GM19452 (cell line): Measurements from ENCODE around the gene NAGA.
"Not testable (repeated sequence)": the region's sequence is repeated elsewhere in the genome, so short reads cannot be mapped to it uniquely, and the experiment has no call there.

Source experiments
- ATAC-seq: cut with Tn5 transposase; IDR thresholded peaks from one replicate; pipeline ENCODE4 v1.9.1; 2021; ENCODE audit not compliant: unreplicated experiment

Gene NAGA

GRCh38 chr22:42076764-42077485, 6.3 kb upstream of the NAGA start:
- ATAC-seq, result no peak

- no peak for ATAC-seq
Observed at GRCh38 chr22:42074846-42075676, 4.4 kb upstream of the NAGA start.

DNA sequence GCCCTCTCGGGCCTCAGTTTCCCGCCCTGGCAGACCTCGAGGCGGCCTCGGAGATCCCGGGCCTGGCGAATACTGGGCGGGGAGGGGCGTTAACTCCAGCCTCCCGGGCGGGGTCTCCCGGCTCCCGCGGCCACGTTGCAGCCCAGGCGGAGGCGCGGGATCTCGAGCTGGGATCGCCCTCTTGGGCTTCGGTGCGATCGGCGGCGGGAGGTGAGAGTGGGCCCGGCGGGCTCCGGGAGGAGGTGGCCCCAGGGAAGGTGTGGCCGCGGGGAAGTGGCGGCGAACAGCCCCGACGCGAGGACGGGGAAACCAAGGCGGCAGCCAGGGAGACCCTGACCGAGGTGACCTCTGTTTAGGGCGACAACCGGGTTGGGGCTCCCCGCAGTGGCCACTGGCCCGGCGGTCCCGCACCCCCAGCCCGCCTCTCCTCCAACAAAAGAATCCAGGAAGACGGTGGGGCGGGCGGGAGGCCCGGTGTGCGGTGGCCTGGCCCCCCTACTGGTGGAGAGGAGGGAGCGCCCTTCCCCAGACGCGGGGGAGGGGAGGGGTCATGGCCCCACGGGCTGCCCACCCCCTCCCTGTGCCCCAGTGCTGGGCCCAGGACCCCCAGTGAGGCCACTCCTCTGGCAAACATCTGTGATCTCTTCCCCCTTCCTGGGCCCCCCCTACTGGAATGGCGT, 3.7 kb upstream of the NAGA start, which contains the start of gene PHETA2:
Gene PHETA2 (plus strand): TSS at position 117 of the 680 bp plus-strand sequence. CDS start 3,046 bp downstream, outside the sequence.
- no peak for ATAC-seq

DNA sequence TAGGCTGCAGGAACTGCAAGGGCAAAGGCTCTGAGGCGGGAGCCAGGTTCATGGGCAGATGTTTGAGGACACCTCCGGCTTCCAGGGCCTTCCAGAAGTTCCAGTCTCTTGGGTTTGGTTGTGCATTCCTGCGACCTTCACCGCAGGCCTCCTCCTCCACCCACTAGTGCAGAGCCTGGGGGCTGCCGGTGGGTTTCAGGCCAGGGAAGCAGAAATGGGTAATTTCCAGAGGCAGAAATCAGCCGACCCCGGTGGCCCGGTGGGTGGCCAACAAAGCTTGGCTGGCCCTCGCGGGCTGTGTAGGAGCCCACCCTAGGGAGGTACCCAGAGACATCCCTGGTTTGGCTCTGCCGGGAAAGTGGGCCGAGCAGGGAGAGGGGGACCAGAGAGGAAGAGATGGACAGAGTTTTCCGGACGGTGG, 3.0 kb upstream of the NAGA start:
- no peak for ATAC-seq

DNA sequence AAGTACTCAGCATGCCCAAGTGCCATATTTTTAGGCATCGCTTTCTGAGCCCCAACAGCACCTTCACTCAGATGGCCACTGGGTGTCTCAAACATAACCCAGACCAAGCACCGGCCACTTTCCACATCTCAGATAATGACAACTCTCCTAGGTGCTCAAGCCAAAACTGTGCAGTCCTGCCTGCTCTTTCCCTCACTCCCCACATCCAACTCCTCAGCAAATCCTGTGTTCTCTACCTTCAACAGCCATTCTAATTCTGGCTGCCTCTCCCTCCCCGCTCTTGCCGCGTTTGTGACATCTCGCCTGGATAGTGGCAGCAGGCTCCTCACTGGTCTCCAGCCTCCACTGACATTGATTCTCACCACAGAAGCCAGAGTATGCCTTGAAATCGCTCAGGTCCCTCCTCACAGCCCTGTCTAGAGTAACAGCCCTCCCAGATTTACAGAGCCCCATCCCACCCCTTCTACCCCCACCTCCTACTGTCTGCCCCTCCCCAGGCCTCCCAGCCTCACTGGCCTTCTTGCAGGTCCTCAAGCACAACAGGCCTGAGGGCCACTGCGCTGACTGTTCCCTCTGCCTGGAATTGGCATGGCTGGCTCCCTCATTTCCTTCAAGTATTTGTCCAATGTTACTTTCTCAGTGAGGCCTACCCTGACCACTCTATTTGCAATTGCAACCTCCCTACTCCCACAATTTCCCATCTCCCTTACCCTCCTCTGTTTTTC, 2.2 kb upstream of the NAGA start:
- no peak for ATAC-seq

DNA sequence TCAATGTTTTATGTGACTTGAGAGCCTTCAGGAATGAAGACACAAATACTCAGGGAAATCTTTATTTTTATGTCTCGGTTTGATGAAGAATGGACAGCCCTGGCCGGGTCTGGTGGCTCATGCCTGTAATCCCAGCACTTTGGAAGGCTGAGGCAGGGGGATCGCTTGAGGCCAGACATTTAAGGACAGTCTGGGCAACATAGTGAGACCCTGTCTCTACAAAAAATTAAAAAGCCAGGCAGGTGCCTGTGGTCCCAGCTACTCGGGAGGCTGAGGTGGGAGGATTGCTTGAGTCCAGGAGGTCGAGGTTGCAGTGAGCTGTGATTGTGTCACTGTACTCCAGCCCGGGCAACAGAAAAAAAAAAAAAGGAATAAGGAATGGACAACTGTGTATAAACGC, 896 bp upstream of the NAGA start:
- not testable (repeated sequence) for ATAC-seq

DNA sequence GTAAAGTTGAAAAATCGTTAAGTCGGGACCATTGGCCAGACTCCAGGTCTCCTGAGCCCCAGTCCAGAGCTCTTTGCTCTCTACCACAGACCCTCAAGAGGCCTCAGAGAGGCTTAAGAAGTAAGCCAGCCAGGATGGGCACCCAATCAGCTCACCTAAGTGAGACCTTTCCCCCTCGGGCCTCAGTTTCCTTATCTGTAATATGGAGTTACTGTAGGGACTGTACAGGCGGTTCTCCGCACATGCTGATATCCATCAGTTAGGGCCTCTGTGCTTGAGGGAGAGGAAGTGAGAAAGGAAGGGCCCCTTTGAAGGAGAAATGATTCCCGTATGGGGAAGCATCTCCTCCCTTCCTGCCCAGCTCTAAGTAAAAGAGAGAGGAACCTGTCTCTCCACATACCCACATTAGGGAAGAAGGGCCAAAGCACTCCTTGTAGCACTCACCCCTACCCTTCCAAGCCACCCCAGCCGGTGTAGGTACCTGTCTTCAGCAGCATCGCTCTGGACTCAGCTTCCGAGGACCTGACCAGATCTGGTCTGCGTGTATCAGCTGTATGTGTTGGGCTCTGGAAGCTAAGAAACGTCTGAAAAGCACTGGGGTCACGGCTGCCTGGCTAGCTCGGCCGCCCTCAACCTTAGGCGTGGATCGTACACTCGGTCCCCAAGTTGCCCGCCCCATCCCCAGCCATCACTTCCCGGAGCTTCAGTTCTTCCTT, 653 bp downstream of the NAGA start:
- ATAC-seq, result peak; percentile 21

GRCh38 chr22:42068291-42068690, 2.3 kb downstream of the NAGA start:
- ATAC-seq, result no peak

- no peak for ATAC-seq
Observed at GRCh38 chr22:42067671-42068251, 2.9 kb downstream of the NAGA start.

DNA sequence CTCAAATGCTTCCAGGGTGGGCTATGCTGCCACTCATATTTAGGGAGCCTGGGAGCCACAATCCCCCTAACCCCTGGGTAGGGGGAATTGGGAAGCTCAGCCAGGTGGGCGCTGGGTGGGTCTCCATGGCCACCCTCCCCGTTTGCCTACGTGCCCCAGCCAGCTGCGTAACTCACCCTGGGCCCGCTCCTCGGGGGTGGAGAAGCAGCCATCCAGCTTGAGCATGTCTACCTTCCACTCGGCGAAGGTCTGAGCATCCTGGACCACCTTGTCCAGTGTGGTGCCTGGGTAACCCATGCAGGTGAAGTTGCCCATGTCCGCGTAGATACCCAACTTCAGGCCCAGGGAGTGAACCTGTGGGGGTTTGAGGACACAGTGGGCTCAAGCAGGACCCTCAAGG, 3.7 kb downstream of the NAGA start:
- ATAC-seq, result no peak

DNA sequence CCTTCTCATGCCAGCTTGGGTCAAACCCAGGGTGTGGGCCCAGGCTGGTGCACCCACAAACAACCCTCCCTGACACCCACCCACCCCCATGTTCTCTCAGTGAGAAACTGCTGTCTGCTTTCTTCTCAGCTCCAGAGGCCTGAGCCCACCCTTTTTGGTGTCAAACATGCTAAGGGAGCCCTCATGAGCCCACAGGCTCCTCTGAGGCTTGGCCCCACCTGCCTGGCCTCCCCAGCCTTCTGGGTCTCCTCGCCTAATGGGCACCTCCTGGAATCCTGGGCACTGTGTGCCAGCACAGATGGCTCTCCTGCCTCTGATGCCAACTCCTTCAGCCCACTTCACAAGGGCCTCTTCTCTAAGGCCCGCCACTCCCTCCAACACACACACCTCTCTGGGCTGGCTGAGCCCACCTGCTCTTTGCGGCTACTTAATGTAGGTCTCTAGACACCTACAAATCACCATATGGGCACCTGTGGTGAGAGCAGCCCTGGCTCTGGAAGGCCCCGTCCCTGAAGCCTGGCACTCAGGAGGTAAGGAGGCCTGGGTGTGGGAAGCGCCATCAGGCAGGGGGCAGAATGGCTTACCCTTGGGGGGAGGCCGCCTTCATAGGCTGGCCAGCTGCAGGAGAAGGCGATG, 4.4 kb downstream of the NAGA start:
- no peak for ATAC-seq

DNA sequence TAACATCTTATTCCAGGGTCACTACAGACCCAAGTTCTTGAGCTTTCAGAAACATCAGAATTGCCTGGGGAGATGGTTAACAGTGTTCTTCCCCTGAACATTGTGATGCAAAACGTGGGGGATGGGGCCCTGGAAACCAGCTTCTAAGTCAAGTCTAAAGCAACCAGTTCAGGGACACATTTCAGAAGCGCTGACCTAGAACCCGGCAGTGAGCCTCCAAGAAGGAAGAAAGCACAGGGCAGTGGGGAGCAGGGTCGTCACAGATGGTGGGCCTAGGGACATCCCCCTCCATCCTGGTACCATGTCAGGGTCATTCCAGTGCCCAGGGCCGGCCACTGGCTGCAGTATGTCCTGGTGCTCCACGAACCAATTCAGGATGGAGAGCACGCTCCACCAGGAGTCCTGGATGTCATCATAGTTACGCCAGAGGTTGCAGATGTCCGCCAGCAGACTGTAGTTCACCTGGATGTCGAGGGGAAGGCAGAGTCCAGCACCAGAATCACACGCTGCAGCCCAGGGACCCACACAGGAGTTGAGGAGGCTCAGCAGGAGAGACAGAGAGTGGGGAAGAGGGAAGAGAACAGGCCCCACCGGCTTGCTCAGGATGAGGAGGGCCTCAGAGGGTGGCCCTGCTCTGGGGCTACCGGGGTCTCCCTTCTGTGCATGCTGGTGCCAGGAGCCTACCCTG, 5.0 kb downstream of the NAGA start:
- no peak for ATAC-seq

GRCh38 chr22:42064629-42065028, 6.0 kb downstream of the NAGA start:
- no peak for ATAC-seq

DNA sequence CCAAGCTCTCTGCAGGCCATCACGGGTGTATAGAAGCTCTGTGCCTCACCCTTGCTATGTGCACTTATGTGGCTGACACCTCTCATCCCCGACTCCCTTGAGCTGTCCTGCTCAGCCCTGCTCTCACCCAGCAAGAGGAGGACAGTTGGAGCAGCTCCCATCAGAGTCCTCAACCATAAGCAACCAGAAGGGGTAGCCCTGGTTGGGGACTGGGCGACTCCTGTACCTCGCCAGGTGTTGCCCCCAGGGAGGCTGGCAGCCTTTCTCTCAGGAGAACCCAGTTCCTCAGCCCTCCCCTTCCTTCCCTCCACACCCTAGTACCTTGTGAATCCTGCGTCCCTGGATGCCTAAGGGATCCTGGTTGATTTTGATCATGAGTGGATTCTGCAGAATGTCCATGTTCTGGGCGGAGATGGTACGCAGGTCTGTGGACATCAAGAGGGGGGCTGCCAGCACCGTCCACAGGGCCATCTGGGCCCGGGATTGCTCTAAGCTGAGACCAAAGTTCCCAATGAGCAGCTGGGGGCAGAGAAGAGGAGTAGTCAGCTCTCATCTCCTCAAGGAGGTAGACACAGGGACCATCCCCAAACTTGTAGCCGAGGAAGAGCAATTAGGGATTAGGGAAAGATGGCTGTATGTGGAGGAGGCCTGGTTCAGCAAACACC, 8.0 kb downstream of the NAGA start:
- no peak for ATAC-seq

GRCh38 chr22:42061041-42061440, 9.6 kb downstream of the NAGA start:
- ATAC-seq, result no peak

DNA sequence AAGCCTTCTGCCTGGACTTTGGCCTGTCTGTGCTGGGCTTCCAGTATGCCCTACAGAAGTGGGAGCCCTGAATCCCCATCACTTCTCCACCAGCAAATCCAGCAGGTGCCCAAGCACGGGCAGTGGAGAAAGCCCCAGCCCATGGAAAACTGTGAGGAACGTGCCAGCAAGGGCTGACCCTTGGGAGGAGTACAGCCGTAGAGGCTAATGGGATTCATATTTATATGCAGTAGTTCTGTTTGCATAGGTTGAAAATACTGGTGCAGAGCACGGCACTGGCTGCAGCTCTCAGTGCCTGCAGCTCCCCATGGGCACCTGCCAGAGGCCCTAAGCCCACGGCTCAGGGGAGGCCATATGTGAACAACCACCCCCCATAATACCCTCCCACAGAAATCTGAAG, 10.1 kb downstream of the NAGA start:
- ATAC-seq, result no peak

- no peak for ATAC-seq
Observed at GRCh38 chr22:42056757-42057511, 13.7 kb downstream of the NAGA start.

- no peak for ATAC-seq
Observed at GRCh38 chr22:42052765-42053164, 17.8 kb downstream of the NAGA start.
